ENCODE results near the gene POLDIP2. TPM values are rescaled to one million over a fixed set of nuclear protein-coding genes. Genes with fewer than 3 reads are reported as not detected.
A peak's percentile ranks its signal among the peaks of the same experiment; 100 is the strongest.

Gene POLDIP2
- total RNA-seq, 1 experiment from 2014 or later = 82.8 TPM

DNA sequence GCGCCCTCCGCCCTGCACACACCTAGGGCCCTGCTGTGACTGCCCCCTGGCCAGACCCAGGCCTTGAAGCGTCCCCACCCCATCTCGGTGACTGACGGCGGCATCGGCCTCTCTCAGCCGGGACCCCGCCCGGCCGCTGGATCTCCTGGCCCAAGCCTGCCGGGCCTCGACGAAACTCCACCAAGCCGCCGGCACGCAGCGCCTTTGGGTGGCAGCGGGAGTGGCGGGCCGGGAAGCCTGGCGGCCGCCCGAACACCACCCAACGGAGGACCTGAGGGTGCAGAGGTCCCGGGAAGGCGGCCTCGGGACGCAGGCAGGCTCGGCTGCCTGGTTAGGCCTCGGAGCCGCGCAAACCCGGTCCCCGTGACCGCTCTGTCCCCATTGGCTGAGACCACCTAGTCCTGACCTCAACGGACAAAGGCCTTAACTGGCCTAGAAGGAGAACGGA, 50.3 kb downstream of the POLDIP2 start:
- no peaks in the 10 kb centered on the region for H3K79me1 ChIP-seq (ENCODE audit: insufficient read depth, low read depth, low read length, poor library complexity, severe bottlenecking)
- no peaks in the 10 kb centered on the region for H4K20me1 ChIP-seq (ENCODE audit: control insufficient read depth, insufficient read depth, insufficient read length)
- no peak overlapping the region for H2BK5ac ChIP-seq (ENCODE audit: insufficient read length, low read length)
- Mint-ChIP-seq H3K9me3 (no peaks in the 10 kb centered on the region), H3K27ac (no peak overlapping the region), H3K27me3 (ENCODE audit: low read depth) (no peaks in the 10 kb centered on the region), H3K36me3 (ENCODE audit: insufficient read depth in 1 of 3, low read depth in 3 of 3) (no peaks in the 10 kb centered on the region), H3K4me3 (no peak overlapping the region), H3K4me1 (no peaks in the 10 kb centered on the region)
- H3T11ph ChIP-seq (ENCODE audit: low read length) = no peak overlapping the region
- no peaks in the 10 kb centered on the region for H3K79me2 ChIP-seq (ENCODE audit: insufficient read depth, low read length)
- H3K9me3 ChIP-seq (ENCODE audit: control insufficient read depth, low read depth, low read length) = no peaks in the 10 kb centered on the region
- no peak overlapping the region for H4K91ac ChIP-seq (ENCODE audit: insufficient read length, low read depth, low read length)
- no peak overlapping the region for H3K14ac ChIP-seq (ENCODE audit: insufficient read depth, low read length)
- H2BK12ac ChIP-seq (ENCODE audit: insufficient read length, low read depth, low read length) = no peak overlapping the region
- H3K18ac ChIP-seq (ENCODE audit: insufficient read length, low read depth, low read length) = no peak overlapping the region
- no peak overlapping the region for H2AK5ac ChIP-seq (ENCODE audit: insufficient read length, low read length)
- no peaks in the 10 kb centered on the region for H3K27me3 ChIP-seq (ENCODE audit: insufficient read depth, low read length)
- H2BK15ac ChIP-seq (ENCODE audit: low read depth, low read length) = no peak overlapping the region
- H4K5ac ChIP-seq (ENCODE audit: insufficient read length, low read depth, low read length) = no peak overlapping the region
- no peak overlapping the region for H2AFZ ChIP-seq (ENCODE audit: low read length)
- TF ChIP-seq, protein P1, sequence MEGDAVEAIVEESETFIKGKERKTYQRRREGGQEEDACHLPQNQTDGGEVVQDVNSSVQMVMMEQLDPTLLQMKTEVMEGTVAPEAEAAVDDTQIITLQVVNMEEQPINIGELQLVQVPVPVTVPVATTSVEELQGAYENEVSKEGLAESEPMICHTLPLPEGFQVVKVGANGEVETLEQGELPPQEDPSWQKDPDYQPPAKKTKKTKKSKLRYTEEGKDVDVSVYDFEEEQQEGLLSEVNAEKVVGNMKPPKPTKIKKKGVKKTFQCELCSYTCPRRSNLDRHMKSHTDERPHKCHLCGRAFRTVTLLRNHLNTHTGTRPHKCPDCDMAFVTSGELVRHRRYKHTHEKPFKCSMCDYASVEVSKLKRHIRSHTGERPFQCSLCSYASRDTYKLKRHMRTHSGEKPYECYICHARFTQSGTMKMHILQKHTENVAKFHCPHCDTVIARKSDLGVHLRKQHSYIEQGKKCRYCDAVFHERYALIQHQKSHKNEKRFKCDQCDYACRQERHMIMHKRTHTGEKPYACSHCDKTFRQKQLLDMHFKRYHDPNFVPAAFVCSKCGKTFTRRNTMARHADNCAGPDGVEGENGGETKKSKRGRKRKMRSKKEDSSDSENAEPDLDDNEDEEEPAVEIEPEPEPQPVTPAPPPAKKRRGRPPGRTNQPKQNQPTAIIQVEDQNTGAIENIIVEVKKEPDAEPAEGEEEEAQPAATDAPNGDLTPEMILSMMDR (conservative IDR thresholded peaks at IDR 0.05) = no peak
- no peaks in the 10 kb centered on the region for H3K23me2 ChIP-seq (ENCODE audit: insufficient read length, low read depth, low read length, poor library complexity, severe bottlenecking)
- no peak overlapping the region for H2BK120ac ChIP-seq (ENCODE audit: low read depth, low read length, poor library complexity, severe bottlenecking)
- no peak overlapping the region for H3K56ac ChIP-seq (ENCODE audit: insufficient read length, low read depth, low read length)
- WGBS (ENCODE audit: extremely low coverage, insufficient read length, low lambda C conversion rate) = no CpG with 5 or more reads among the region's 38 CpGs
- H3K4me2 ChIP-seq (ENCODE audit: insufficient read depth, insufficient read length, low read length) = no peak overlapping the region
- DNase-seq = peak; percentile 91
- H3K4me1 ChIP-seq (ENCODE audit: insufficient read depth, low read length) = no peaks in the 10 kb centered on the region
- no peak overlapping the region for H3K4ac ChIP-seq (ENCODE audit: low read depth, low read length)
- no peak overlapping the region for H3K27ac ChIP-seq (ENCODE audit: insufficient read length, low read depth, low read length)
- no peak overlapping the region for H3K9ac ChIP-seq (ENCODE audit: extremely low read depth, insufficient read length, low read length)
- no peak overlapping the region for H4K8ac ChIP-seq (replicated peaks; ENCODE audit: insufficient read length, low read depth, low read length)
- no peak overlapping the region for H2BK20ac ChIP-seq (ENCODE audit: low read depth, low read length, poor library complexity, severe bottlenecking)
- no peak overlapping the region for H3K23ac ChIP-seq (ENCODE audit: insufficient read length, low read depth, low read length)
